Natural killer cell (primary cell): ENCODE data around the gene MVB12B. TPM values are rescaled to one million over a fixed set of nuclear protein-coding genes. Genes with fewer than 3 reads are reported as not detected.

Source experiments
- ATAC-seq, 3 donors: fragments of 150-1000 bp in 2 of 3; fragments of 200-7000 bp in 1 of 3; cut with Tn5 transposase; 1 replicate in 1 of 3; 2 replicates in 2 of 3; pipeline ENCODE4 v1.10.0; 2021; ENCODE audit warnings: mild to moderate bottlenecking in 2 of 3, moderate library complexity in 2 of 3
- DNase-seq, 2 donors: peaks; one replicate each; pipeline versions ENCODE4 v3.0.0 to v3.0.0-alpha.2; 2013 to 2021; ENCODE audit warnings: mixed read lengths in 1 of 2
- H3K27ac ChIP-seq: one replicate; pipeline ENCODE4 v1.5.1; 2013; ENCODE audit warnings: mild to moderate bottlenecking, low read length
- H3K27me3 ChIP-seq: one replicate; pipeline ENCODE4 v1.6.1; 2013; ENCODE audit warnings: low read length; ENCODE audit not compliant: control insufficient read depth, insufficient read depth
- H3K36me3 ChIP-seq: one replicate; pipeline ENCODE4 v1.6.1; 2013; ENCODE audit warnings: low read length; ENCODE audit not compliant: control insufficient read depth, insufficient read depth
- H3K4me1 ChIP-seq: one replicate; pipeline ENCODE4 v1.6.1; 2013; ENCODE audit warnings: low read length; ENCODE audit not compliant: control insufficient read depth, insufficient read depth
- H3K4me3 ChIP-seq: one replicate; pipeline ENCODE4 v1.5.1; 2013; ENCODE audit warnings: low read length
- H3K9me3 ChIP-seq: one replicate; pipeline ENCODE4 v1.6.1; 2013; ENCODE audit warnings: low read length; ENCODE audit not compliant: control insufficient read depth, insufficient read depth
- H3K27ac Mint-ChIP-seq, 2 donors: one replicate each; pipeline ENCODE4 v1.8.0; 2022; ENCODE audit warnings: mild to moderate bottlenecking in 2 of 2, mixed read lengths in 2 of 2, moderate library complexity in 1 of 2
- H3K27me3 Mint-ChIP-seq, 2 donors: one replicate each; pipeline ENCODE4 v1.8.0; 2022; ENCODE audit warnings: low read depth in 2 of 2, mixed read lengths in 2 of 2
- H3K36me3 Mint-ChIP-seq: one replicate; pipeline ENCODE4 v1.8.0; 2022; ENCODE audit warnings: mixed read lengths
- H3K4me1 Mint-ChIP-seq, 2 donors: one replicate each; pipeline ENCODE4 v1.8.0; 2022; ENCODE audit warnings: mixed read lengths in 2 of 2
- H3K4me3 Mint-ChIP-seq: one replicate; pipeline ENCODE4 v1.8.0; 2022; ENCODE audit warnings: mild to moderate bottlenecking, moderate library complexity, mixed read lengths
- H3K9me3 Mint-ChIP-seq, 2 donors: one replicate each; pipeline ENCODE4 v1.8.0; 2022; ENCODE audit warnings: mixed read lengths in 2 of 2
- WGBS: methylation state at CpG from one replicate; pipeline ENCODE4 v1.1.7; 2013; ENCODE audit warnings: missing lambda C conversion rate; ENCODE audit not compliant: insufficient coverage; 5-methylcytosine and 5-hydroxymethylcytosine counted together
- intact Hi-C: fragments of 100-400 bp; cut with micrococcal nuclease; formaldehyde crosslinking; loops from one replicate; pipeline ENCODE4 v1.14.2; 2022
- total RNA-seq, 4 donors: library from RNA; stranded (reverse); fragments of 120-200 nt in 1 of 4; gene quantifications; one replicate each; pipeline versions ENCODE4 v1.2.3 to v1.2.4, GENCODE V29; 2013 to 2022
- TF ChIP-seq, protein P1 (sequence below): fragments of 200-600 bp; IDR thresholded peaks from one replicate; pipeline ENCODE4 v1.8.0; 2022; ENCODE audit warnings: antibody characterized with exemption

MVB12B gene
- total RNA-seq, 3 donors from 2014 or later (not counting 1 experiment from before 2014, with no cell fraction given) = 2.0 to 13.0 (median 7.8) TPM

DNA sequence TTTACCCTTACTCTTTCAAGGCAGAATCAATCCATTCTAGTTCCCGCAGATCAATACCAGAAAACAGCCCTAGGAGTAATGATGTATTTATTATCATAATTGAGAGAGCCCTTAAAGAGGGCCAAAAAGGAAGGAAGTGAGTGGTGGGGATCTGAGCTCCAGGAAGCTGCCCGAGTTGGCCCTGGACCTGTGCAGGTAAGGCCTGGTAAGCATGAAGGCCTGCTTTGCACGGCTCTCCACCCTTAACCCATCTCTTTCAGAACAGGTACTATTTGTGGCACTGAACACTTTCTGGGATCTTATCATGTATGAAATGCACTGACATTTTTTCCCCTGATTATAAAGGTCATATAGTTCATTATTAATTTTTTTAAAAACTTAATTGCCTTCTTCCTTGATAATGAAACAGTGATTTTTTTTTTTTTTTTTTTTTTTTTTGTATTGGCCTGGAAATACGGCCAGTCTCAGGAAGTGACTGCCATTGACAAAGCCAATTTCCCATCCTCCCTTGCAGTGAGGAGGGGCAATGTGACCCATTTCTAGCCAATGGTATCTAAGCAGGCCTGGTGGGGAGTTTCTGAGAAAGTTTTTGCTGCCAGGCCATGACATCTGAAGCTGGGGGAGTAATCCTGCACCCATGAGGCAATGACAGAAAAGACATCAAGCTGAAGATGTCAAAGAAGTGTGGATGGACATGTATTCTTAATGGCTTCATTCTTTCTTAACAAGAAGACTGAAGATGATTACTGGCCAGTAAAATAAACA lies 6.3 kb upstream of the MVB12B start:
- WGBS = 52% methylated on average over 2 of the region's 4 CpGs
- DNase-seq (peak in 1 of 2 donors; percentile 53), ATAC-seq (peak in 2 of 3 donors; percentile 31 to 48)
- H3K27me3 Mint-ChIP-seq = peaks cover 0 to 8% of the 10 kb centered on the region in 2 donors
- Histone ChIP-seq H3K4me1 (no peaks in the 10 kb centered on the region), H3K9me3 (no peaks in the 10 kb centered on the region), H3K27ac (no peak overlapping the region), H3K27me3 (no peaks in the 10 kb centered on the region), H3K36me3 (no peaks in the 10 kb centered on the region), H3K4me3 (no peak overlapping the region)
- TF ChIP-seq, protein P1, sequence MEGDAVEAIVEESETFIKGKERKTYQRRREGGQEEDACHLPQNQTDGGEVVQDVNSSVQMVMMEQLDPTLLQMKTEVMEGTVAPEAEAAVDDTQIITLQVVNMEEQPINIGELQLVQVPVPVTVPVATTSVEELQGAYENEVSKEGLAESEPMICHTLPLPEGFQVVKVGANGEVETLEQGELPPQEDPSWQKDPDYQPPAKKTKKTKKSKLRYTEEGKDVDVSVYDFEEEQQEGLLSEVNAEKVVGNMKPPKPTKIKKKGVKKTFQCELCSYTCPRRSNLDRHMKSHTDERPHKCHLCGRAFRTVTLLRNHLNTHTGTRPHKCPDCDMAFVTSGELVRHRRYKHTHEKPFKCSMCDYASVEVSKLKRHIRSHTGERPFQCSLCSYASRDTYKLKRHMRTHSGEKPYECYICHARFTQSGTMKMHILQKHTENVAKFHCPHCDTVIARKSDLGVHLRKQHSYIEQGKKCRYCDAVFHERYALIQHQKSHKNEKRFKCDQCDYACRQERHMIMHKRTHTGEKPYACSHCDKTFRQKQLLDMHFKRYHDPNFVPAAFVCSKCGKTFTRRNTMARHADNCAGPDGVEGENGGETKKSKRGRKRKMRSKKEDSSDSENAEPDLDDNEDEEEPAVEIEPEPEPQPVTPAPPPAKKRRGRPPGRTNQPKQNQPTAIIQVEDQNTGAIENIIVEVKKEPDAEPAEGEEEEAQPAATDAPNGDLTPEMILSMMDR = no peak
- intact Hi-C loops = no loop called here
- H3K9me3 Mint-ChIP-seq = no peaks in the 10 kb centered on the region
- H3K36me3 Mint-ChIP-seq = no peaks in the 10 kb centered on the region
- no peaks in the 10 kb centered on the region for H3K4me1 Mint-ChIP-seq
- peak overlapping the region in 1 of 2 donors; percentile 35 for H3K27ac Mint-ChIP-seq
- no peak overlapping the region for H3K4me3 Mint-ChIP-seq

DNA sequence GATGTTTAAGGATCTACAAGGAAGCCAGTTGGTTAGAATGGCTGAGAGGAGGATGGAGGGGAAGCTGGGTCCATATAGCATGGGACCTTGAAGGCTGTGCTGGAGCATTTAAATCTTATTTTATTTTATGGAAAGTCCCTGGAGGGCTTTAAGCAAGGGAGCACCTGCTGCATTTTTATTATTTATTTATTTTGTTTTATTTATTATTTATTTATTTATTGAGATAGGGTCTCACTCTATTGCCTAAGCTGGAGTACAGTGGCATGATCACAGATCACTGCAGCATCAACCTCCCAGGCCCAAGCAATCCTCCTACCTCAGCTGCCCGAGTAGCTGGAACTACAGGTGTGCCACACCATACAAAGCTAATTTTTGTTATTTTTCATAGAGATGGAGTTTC lies 4.9 kb upstream of the MVB12B start:
- ATAC-seq = no peak
- intact Hi-C loops = no loop called here
- Mint-ChIP-seq H3K4me1 (peaks cover 0 to 4% of the 10 kb centered on the region in 2 donors), H3K36me3 (no peaks in the 10 kb centered on the region), H3K27me3 (peaks cover 0 to 16% of the 10 kb centered on the region in 2 donors), H3K9me3 (no peaks in the 10 kb centered on the region), H3K4me3 (no peak overlapping the region), H3K27ac (no peak overlapping the region)
- TF ChIP-seq, protein P1 = no peak
- no peaks in the 10 kb centered on the region for H3K27me3 ChIP-seq
- H3K36me3 ChIP-seq = no peaks in the 10 kb centered on the region
- peaks cover 5% of the 10 kb centered on the region for H3K4me1 ChIP-seq
- H3K27ac ChIP-seq = no peak overlapping the region
- WGBS = 80% methylated on average over 1 of the region's 1 CpG
- H3K4me3 ChIP-seq = no peak overlapping the region
- DNase-seq = no peak
- H3K9me3 ChIP-seq = no peaks in the 10 kb centered on the region

DNA sequence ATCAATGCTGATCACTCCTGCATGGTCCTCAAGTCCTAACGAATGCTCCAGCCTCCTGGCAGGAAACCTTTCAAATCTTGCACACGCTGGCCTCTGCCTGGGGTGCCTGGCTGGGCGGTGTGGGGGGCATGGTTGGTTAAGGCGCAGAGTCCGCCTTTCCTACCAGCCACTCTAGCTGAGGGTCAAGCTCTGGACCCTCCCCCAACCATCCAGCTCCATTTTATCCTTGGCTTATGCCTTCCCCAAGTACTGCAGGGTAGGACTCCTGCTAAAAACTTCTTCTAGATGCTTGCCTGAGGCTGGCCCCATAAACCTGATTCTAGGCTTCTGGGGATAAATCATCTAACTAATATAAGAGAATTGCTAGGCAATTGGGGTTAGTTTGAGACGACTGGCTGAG lies 808 bp upstream of the MVB12B start:
- H3K27ac ChIP-seq = peak overlapping the region; percentile 17
- ATAC-seq (no peak), DNase-seq (no peak)
- H3K27me3 ChIP-seq = no peaks in the 10 kb centered on the region
- H3K4me3 ChIP-seq = peak overlapping the region; percentile 23
- H3K9me3 Mint-ChIP-seq = no peaks in the 10 kb centered on the region
- H3K36me3 Mint-ChIP-seq = no peaks in the 10 kb centered on the region
- WGBS = 87% methylated on average over 6 of the region's 6 CpGs
- peaks cover 0 to 20% of the 10 kb centered on the region in 2 donors for H3K27me3 Mint-ChIP-seq
- peaks cover 26% of the 10 kb centered on the region for H3K4me1 ChIP-seq
- no peaks in the 10 kb centered on the region for H3K9me3 ChIP-seq
- H3K36me3 ChIP-seq = no peaks in the 10 kb centered on the region
- intact Hi-C loops = loop anchor here (5.0 kb wide), 1 partner anchor 71 kb away; no protein-coding TSS in a partner anchor
- peaks cover 9 to 15% of the 10 kb centered on the region in 2 donors for H3K4me1 Mint-ChIP-seq
- TF ChIP-seq, protein P1 = no peak
- H3K27ac Mint-ChIP-seq = peak overlapping the region; percentile 38 to 66
- peak overlapping the region; percentile 85 for H3K4me3 Mint-ChIP-seq
